Measurements from ENCODE around the gene SORBS1. TPM values are rescaled to one million over a fixed set of nuclear protein-coding genes. Genes with fewer than 3 reads are reported as not detected.

SORBS1 gene
- total RNA-seq, 1 donor from 2014 or later = 416 TPM

- peaks cover 8 to 25% of the 10 kb centered on the region in 2 donors for H3K36me3 ChIP-seq
- peak in 1 of 2 donors; percentile 84 for DNase-seq (ENCODE audit: low spot score in 2 of 2)
- H3K27ac ChIP-seq = peak overlapping the region; percentile 95 to 96
- peak overlapping the region in 1 of 2 donors; percentile 28 for H3K4me3 ChIP-seq
- no peaks in the 10 kb centered on the region for H3K27me3 ChIP-seq
- TF ChIP-seq, protein P1, sequence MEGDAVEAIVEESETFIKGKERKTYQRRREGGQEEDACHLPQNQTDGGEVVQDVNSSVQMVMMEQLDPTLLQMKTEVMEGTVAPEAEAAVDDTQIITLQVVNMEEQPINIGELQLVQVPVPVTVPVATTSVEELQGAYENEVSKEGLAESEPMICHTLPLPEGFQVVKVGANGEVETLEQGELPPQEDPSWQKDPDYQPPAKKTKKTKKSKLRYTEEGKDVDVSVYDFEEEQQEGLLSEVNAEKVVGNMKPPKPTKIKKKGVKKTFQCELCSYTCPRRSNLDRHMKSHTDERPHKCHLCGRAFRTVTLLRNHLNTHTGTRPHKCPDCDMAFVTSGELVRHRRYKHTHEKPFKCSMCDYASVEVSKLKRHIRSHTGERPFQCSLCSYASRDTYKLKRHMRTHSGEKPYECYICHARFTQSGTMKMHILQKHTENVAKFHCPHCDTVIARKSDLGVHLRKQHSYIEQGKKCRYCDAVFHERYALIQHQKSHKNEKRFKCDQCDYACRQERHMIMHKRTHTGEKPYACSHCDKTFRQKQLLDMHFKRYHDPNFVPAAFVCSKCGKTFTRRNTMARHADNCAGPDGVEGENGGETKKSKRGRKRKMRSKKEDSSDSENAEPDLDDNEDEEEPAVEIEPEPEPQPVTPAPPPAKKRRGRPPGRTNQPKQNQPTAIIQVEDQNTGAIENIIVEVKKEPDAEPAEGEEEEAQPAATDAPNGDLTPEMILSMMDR (IDR thresholded peaks at IDR 0.05) = no peak
- intact Hi-C loops (cut with DNase I) = loop anchor here (2.0 kb wide), 1 partner anchor 70 kb away; no protein-coding TSS in a partner anchor
- no peaks in the 10 kb centered on the region for H3K9me3 ChIP-seq
- H3K4me1 ChIP-seq = peaks cover 45 to 88% of the 10 kb centered on the region in 2 donors
Measured at GRCh38 chr10:95478935-95479334, 82.2 kb downstream of the SORBS1 start.

- no peaks in the 10 kb centered on the region for H3K27me3 ChIP-seq
- peaks cover 45 to 88% of the 10 kb centered on the region in 2 donors for H3K4me1 ChIP-seq
- TF ChIP-seq, protein P1 (IDR thresholded peaks at IDR 0.05) = no peak
- H3K36me3 ChIP-seq = peaks cover 8 to 25% of the 10 kb centered on the region in 2 donors
- no peak overlapping the region for H3K4me3 ChIP-seq
- intact Hi-C loops (cut with DNase I) = loop anchor here (2.0 kb wide), 1 partner anchor 69 kb away; no protein-coding TSS in a partner anchor
- DNase-seq (ENCODE audit: low spot score in 2 of 2) = no peak
- H3K9me3 ChIP-seq = no peaks in the 10 kb centered on the region
- peak overlapping the region; percentile 95 to 96 for H3K27ac ChIP-seq
Measured at GRCh38 chr10:95478185-95478584, 83.0 kb downstream of the SORBS1 start.

GRCh38 chr10:95477175-95477520, 84.0 kb downstream of the SORBS1 start:
- TF ChIP-seq, protein P1 (IDR thresholded peaks at IDR 0.05) = no peak
- H3K4me1 ChIP-seq = peaks cover 40 to 88% of the 10 kb centered on the region in 2 donors
- H3K9me3 ChIP-seq = no peaks in the 10 kb centered on the region
- intact Hi-C loops (cut with DNase I) = no loop called here
- H3K27me3 ChIP-seq = no peaks in the 10 kb centered on the region
- H3K27ac ChIP-seq = peak overlapping the region; percentile 95 to 96
- peaks cover 8 to 19% of the 10 kb centered on the region in 2 donors for H3K36me3 ChIP-seq
- H3K4me3 ChIP-seq = no peak overlapping the region
- DNase-seq (ENCODE audit: low spot score in 2 of 2) = peak in 1 of 2 donors; percentile 76

DNA sequence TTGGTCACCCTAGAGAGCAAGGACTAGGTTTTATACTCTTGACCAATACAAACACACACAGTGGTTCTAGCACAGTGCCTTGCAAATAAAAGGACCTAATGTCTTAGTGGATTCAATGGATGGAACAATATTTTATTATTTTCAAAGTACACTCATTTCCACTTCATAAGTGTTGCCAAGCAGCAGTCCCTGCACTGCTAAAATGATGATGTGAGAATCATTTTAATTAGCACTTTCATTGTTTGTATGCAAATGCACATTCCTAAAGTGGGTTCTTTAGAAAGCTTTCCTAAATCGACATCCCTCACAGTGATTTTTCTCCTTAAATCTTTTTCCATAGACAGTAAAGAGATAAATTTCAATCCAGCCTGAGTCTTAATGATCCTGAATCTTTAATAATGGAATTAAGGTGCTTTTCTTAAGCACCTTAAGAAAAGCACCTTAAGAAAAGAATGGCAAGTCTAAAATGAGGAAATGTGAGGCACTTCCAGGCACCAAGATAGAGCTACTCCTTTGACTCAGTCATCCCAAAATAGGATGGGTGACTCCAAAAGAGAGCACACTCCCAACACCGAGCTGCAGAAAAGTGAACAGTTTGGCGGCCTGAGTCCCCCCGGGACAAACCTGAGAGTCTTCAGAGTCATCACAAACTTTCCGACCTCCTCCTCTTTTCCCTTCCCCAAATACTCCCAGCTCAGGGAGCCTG, 84.5 kb downstream of the SORBS1 start:
- peak in 1 of 2 donors; percentile 74 for DNase-seq (ENCODE audit: low spot score in 2 of 2)
- Histone ChIP-seq H3K9me3 (no peaks in the 10 kb centered on the region), H3K4me3 (no peak overlapping the region), H3K36me3 (peaks cover 12 to 20% of the 10 kb centered on the region in 2 donors), H3K27me3 (no peaks in the 10 kb centered on the region), H3K27ac (peak overlapping the region; percentile 95 to 96), H3K4me1 (peaks cover 39 to 88% of the 10 kb centered on the region in 2 donors)
- intact Hi-C loops (cut with DNase I) = no loop called here
- TF ChIP-seq, protein P1 (IDR thresholded peaks at IDR 0.05) = no peak

DNA sequence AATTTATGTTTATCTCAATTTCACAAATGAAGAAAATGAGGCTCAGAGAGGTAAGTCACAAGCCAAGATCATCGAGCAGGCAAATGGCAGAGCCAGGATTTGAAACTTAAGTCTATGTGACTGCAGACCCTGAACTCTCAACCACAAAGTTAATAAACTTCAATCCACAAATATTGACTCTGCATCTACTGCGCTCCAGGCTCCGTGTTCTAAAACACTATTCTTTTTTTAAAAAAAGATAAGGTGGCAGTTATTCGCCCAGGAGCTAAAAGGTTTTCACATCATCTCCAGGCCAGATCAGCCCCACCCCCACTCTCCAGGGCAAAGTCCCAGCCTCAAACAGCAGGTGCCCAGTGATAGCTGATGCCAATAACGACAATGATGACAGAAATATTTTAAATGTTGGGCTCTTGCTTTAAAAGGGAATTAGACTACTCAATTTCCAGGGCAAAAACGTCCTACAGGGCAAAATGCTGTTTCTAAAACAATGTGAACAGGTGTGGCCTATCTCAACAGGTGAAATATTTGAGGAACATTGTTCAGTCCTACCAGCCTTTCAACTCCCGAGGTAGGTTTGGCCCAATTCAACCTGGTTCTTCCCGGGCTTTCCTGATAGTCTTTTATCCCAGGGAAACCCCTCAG, 85.2 kb downstream of the SORBS1 start:
- H3K27ac ChIP-seq = peak overlapping the region; percentile 95 to 96
- TF ChIP-seq, protein P1 (IDR thresholded peaks at IDR 0.05) = no peak
- peaks cover 15 to 25% of the 10 kb centered on the region in 2 donors for H3K36me3 ChIP-seq
- H3K4me3 ChIP-seq = no peak overlapping the region
- H3K4me1 ChIP-seq = peaks cover 36 to 88% of the 10 kb centered on the region in 2 donors
- DNase-seq (ENCODE audit: low spot score in 2 of 2) = no peak
- intact Hi-C loops (cut with DNase I) = loop anchor here (2.0 kb wide), 1 partner anchor 29 kb away; no protein-coding TSS in a partner anchor
- no peaks in the 10 kb centered on the region for H3K9me3 ChIP-seq
- H3K27me3 ChIP-seq = no peaks in the 10 kb centered on the region

All from ascending aorta (tissue), 2 donors.